CD4-positive, alpha-beta T cell treated with Interleukin-15 for 1 hour (primary cell): ENCODE measurements around the gene LRRC59.
"Not testable (repeated sequence)": the region's sequence is repeated elsewhere in the genome, so short reads cannot be mapped to it uniquely, and the experiment has no call there.

ENCODE experiments used
- DNase-seq: peaks from one replicate; pipeline ENCODE4 v3.0.0-alpha.2; 2020

Gene LRRC59

DNA sequence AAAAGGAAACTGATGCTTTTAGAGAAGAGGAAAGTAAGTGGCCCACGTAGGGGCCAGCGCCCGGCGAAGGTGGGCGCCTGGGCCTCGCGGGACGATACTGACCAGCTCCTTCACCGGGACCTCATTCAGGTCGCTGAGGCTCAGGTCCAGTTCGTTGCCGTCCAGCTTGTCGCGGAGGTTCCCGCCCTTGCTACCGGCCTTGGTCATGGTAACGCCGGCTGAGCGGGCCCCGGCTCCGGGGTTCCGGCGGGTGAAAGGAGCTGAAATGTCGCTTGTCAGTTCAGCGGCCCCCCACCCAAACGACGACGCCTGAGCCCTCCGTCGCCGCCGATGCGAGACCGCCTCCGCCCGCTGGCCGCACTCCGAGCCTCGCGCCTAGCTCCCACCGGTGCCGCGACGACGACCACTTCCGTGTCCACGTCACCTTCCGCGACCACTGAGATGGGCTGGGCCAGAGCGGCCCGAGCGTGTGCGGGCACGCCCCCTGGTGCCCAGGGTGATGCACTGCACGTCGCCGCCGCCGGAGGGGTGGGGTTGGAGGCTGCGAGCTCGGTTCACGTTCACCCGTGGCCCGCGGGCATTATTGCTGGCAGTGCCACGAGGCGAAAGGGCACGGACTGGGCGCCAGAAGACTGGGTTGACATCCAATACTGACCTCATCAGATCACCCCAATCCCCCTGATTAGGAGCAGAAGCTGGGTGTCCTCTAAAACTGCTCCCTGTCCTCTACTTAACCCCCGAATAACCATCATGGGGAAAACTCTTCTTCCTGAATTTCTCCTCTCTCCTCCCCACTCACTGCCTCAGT, at the start of gene LRRC59:
LRRC59 (minus strand) TSS at position 413 of the 808 bp plus-strand sequence; CDS start at position 207, 206 bp downstream.
- DNase-seq: peak; percentile 90

- no peak for DNase-seq
Measured at GRCh38 chr17:50445730-50446325, 48.5 kb upstream of the LRRC59 start.

GRCh38 chr17:50444841-50445715, 47.8 kb upstream of the LRRC59 start:
- DNase-seq: no peak

- no peak for DNase-seq
Measured at GRCh38 chr17:50443505-50443974, 46.2 kb upstream of the LRRC59 start.

- DNase-seq: no peak
Measured at GRCh38 chr17:50440838-50441829, 43.8 kb upstream of the LRRC59 start.

GRCh38 chr17:50440172-50440837, 43.0 kb upstream of the LRRC59 start:
- DNase-seq: no peak

- DNase-seq: no peak
Measured at GRCh38 chr17:50439008-50439407, 41.7 kb upstream of the LRRC59 start.

DNA sequence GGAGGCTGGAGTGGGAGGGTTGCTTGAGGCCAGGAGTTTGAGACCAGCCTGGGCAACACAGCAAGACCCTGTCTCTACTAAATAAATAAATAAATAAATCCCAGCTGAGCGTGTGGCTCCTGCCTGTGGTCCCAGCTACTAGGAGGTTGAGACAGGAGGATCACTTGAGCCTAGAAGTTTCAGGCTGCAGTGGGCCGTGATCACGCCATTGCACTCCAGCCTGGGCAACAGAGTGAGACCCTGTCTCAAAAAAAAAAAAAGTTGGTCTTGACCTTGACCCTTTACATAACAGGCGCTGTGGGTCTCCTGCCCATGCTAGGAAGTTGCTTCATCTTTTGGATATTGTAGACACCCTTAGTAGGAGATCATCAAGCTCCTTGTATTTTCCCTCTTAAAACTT, 40.1 kb upstream of the LRRC59 start:
- DNase-seq: no peak

DNA sequence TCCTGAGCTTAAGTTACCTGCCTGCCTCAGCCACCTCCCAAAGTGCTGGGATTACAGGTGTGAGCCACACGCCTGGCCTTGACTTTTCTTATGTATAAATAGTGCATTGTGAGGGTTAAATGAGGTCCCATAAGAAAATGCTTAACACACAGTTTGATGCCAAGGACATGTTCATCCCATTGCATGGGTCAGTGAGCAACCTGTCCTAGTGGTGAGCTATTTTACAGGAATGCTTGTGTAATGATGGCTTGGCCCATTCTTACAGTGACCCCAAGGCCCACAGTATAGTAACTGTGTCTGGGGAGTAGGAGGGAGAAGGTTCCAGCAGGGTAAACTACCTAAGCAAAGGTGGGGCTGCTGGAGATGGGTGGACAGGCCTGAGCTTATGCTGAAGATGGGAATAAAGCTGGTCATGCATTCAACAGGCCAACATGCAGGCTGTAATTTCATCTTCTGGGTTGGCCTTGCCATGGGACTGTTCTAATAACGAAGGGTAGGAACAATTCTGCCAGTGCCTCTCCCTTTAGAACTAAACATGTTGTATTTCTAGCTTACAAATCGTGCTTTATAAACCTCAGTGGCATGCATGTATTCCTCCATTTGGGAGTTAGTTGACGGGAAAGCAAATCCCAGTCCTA, 34.9 kb upstream of the LRRC59 start:
- DNase-seq: no peak

GRCh38 chr17:50430821-50431618, 33.7 kb upstream of the LRRC59 start:
- DNase-seq: no peak

DNA sequence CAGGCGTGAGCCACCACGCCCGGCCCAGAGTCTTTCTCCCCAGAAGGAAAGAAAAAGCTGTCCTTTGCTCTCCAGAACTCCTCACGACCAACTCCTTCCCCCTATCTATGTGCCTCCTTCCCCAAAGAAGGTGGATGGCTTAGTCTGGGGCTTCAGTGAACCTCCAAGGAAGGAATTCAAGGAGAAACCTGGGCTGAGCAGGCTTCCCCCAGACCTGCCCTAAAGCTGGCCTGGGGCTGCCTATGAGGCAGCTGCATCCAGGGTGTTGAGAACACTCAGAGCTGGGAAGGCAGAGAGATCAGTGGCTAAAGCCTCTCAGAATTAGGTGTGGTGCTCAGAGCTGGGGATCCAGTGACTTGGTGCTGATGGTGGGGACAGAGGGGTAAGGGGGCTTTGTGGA, 32.5 kb upstream of the LRRC59 start:
- no peak for DNase-seq

DNA sequence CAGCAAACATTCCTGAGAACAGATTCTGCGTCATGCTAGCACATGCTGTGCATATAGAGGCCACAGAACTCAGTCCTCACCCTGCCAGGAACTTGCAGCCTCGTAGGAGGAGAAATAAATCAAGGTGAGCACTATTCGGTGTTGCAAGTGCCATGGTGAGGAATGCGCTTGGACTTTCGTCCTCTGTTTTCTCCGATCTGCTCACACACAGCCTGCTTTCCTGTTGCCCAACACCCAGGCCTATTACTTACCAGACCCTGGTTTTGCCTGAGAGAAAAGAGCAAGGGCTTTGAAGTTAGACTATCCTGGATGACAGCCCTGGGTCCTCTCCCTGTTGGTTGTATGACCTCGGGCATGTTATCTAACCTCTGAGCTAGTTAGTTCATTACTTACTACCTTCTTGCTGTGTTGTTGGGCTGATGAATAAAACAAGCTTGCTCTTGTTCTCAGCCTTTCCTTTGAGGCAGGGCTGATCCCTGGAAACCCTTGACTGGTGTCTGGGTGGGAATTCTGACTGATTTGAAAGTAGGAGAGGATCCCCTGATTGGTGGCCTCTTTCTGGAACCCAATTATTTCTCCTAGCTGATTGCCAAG, 31.6 kb upstream of the LRRC59 start:
- no peak for DNase-seq

DNA sequence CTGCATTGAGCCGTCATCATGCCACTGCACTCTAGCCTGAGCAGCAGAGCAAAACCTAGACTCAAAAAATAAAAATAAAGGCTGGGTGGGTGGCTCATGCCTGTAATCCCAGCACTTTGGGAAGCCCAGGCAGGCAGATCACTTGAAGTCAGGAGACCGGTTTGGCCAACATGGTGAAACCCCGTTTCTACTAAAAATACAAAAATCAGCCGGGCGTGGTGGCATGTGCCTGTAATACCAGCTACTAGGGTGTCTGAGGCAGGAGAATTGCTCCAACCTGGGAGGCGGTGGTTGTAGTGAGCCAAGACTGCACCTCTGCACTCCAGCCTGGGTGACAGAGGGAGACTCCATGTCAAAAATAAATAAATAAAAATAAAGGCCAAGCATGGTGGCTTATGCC, 30.8 kb upstream of the LRRC59 start:
- not testable (repeated sequence) for DNase-seq

DNA sequence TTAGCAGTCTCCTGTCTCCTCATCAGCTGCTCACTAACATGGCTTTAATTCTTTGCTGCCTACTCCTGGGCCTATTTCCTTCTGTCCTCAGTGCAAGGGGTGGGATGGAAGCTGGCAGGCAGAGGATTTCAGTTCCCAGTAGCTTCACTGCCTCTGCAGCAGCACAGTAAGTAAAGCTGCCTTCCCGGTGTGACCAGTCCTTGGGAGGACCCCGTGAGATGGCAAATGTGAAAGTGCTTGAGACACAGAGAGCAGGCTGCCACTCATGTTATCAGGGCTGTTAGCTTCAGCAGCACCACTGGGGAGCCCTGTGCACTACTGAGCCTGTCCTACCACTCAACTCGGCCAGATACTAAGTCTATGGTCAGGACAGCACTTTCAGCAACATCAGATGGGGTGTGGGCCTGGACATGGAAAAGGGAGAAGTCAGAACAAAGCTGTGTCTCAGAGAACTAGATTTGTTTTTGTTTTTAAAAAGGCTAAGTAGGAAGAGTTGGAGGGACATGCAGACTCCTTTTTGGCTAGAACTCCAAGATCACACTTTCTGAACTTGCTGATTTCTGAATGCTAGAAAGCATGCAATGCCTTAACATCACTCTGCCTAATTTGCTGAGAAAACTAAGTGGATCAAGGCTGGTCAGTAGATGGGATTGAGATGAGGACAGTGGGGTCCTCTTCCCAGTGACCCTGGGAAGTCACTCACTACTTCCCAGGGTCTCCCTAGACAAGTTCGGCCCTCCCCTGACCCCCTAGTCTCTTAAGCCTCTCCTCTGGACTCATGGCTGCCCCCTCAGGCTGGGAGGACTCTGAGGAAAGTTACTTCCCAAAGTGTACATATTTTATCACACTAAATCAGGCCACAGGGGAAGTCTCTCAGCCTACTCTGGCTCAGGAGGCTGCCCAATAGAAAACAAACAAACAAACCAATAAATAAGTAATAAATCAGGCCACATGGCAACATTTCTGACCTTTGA, 29.8 kb upstream of the LRRC59 start:
- DNase-seq: no peak

DNA sequence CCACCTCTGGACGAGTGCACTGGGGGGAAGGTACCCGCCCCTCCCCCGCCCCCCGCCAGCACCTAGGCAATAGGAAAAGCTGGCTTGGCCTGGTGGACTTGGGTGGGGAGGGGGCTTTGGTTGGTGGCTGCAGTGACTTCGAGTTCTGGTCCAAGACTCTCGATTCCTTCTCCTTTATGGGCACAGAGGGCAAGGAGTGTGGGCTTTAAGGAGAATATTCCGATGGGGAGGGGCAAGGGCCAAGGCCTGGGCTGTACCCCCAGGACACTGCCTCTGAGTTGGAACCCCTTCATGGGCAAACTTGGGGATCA, 29.1 kb upstream of the LRRC59 start:
- no peak for DNase-seq

DNA sequence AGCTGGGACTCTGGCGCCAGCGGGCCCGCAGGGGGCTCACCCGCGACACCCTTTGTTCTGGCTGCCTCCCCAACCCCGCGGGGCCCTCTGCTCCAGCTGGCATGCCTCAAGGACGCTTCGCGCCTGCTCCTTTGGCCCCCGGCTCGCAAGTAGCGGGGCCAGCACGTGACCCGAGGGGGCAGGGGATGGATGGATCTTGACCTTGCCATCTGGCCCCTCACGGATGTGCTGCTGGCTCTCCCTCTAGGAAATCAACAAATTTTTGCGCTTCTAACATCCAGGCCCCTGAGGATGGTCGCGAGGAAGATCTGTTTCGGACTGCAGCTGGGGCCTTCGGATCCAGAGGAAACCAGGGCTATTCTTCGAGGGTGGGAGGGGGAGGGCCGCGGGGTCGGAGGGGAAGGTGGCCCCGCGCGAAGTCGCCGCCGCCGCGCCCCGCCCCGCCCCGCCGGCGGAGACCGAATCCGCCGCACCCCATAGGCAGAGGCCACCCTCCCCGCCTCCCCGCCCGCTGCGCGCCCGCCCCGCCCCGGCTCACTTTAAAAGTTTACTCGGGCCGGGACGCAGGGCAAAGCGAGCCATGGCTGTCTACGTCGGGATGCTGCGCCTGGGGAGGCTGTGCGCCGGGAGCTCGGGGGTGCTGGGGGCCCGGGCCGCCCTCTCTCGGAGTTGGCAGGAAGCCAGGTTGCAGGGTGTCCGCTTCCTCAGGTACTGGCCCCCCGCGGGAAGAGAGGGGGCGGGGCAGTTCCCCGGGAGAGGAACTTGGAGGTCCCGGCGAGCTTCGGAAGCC, 28.6 kb upstream of the LRRC59 start, which contains the start of gene ACSF2:
ACSF2 (plus strand) TSS at position 537 of the 790 bp plus-strand sequence; CDS start at position 581, 44 bp downstream.
- peak; percentile 66 for DNase-seq

- DNase-seq: no peak
Measured at GRCh38 chr17:50424996-50425681, 27.8 kb upstream of the LRRC59 start.
